Measurements from ENCODE around the gene NAT8L. TPM values are rescaled to one million over a fixed set of nuclear protein-coding genes. Genes with fewer than 3 reads are reported as not detected.

The NAT8L gene
- total and polyA plus RNA-seq, 5 donors from 2014 or later, result 0.02 to 0.15 TPM; not detected in 3

GRCh38 chr4:2101346-2102044, 42.4 kb downstream of the NAT8L start:
- H3K27me3 Mint-ChIP-seq, result peaks cover 20% of the 10 kb centered on the region
- no peak overlapping the region for H3K27ac Mint-ChIP-seq
- no peaks in the 10 kb centered on the region for H3K4me1 ChIP-seq (ENCODE audit: control insufficient read depth, insufficient read depth, low read length, poor library complexity, severe bottlenecking)
- H3K27me3 ChIP-seq (ENCODE audit: control insufficient read depth, insufficient read depth, low read length), result peaks cover 3% of the 10 kb centered on the region
- H3K4me1 Mint-ChIP-seq, result no peaks in the 10 kb centered on the region
- H3K36me3 ChIP-seq (ENCODE audit: control insufficient read depth, insufficient read depth, low read length), result no peaks in the 10 kb centered on the region
- ATAC-seq (ENCODE audit: low read depth in 2 of 2), result no peak
- H3K4me3 Mint-ChIP-seq, result no peak overlapping the region
- DNase-seq, result no peak
- peaks cover 24 to 35% of the 10 kb centered on the region in 2 experiments for H3K9me3 ChIP-seq (ENCODE audit: control insufficient read depth in 2 of 2, low read length in 2 of 2)
- no peak overlapping the region for H3K27ac ChIP-seq (ENCODE audit: insufficient read depth, low read length, poor library complexity, severe bottlenecking)
- no peaks in the 10 kb centered on the region for H3K36me3 Mint-ChIP-seq
- no peak overlapping the region for H3K4me3 ChIP-seq (ENCODE audit: low read depth, low read length)
- H3K9me3 Mint-ChIP-seq, result peaks cover 0 to 26% (median 13%) of the 10 kb centered on the region in 7 donors

GRCh38 chr4:2102045-2102883, 43.1 kb downstream of the NAT8L start:
- Histone ChIP-seq H3K27me3 (ENCODE audit: control insufficient read depth, insufficient read depth, low read length) (peaks cover 3% of the 10 kb centered on the region), H3K4me1 (ENCODE audit: control insufficient read depth, insufficient read depth, low read length, poor library complexity, severe bottlenecking) (no peaks in the 10 kb centered on the region), H3K4me3 (ENCODE audit: low read depth, low read length) (no peak overlapping the region), H3K9me3 (ENCODE audit: control insufficient read depth in 2 of 2, low read length in 2 of 2) (peaks cover 19 to 29% of the 10 kb centered on the region in 2 experiments), H3K36me3 (ENCODE audit: control insufficient read depth, insufficient read depth, low read length) (no peaks in the 10 kb centered on the region), H3K27ac (ENCODE audit: insufficient read depth, low read length, poor library complexity, severe bottlenecking) (no peak overlapping the region)
- Mint-ChIP-seq H3K4me1 (no peaks in the 10 kb centered on the region), H3K4me3 (no peak overlapping the region), H3K36me3 (no peaks in the 10 kb centered on the region), H3K9me3 (peaks cover 0 to 20% (median 13%) of the 10 kb centered on the region in 7 donors), H3K27me3 (peaks cover 16% of the 10 kb centered on the region), H3K27ac (no peak overlapping the region)
- DNase-seq, result no peak
- ATAC-seq (ENCODE audit: low read depth in 2 of 2), result no peak

- Mint-ChIP-seq H3K36me3 (no peaks in the 10 kb centered on the region), H3K27ac (no peak overlapping the region), H3K4me3 (no peak overlapping the region), H3K9me3 (peaks cover 0 to 19% (median 13%) of the 10 kb centered on the region in 7 donors), H3K27me3 (peaks cover 18% of the 10 kb centered on the region), H3K4me1 (no peaks in the 10 kb centered on the region)
- no peak for DNase-seq
- peaks cover 5% of the 10 kb centered on the region for H3K27me3 ChIP-seq (ENCODE audit: control insufficient read depth, insufficient read depth, low read length)
- H3K9me3 ChIP-seq (ENCODE audit: control insufficient read depth in 2 of 2, low read length in 2 of 2), result peaks cover 19 to 29% of the 10 kb centered on the region in 2 experiments
- H3K36me3 ChIP-seq (ENCODE audit: control insufficient read depth, insufficient read depth, low read length), result no peaks in the 10 kb centered on the region
- no peak overlapping the region for H3K4me3 ChIP-seq (ENCODE audit: low read depth, low read length)
- no peak for ATAC-seq (ENCODE audit: low read depth in 2 of 2)
- no peak overlapping the region for H3K27ac ChIP-seq (ENCODE audit: insufficient read depth, low read length, poor library complexity, severe bottlenecking)
- H3K4me1 ChIP-seq (ENCODE audit: control insufficient read depth, insufficient read depth, low read length, poor library complexity, severe bottlenecking), result no peaks in the 10 kb centered on the region
These were observed 44.2 kb downstream of the NAT8L start for GRCh38 chr4:2103127-2103842.

GRCh38 chr4:2103843-2104547, 44.9 kb downstream of the NAT8L start:
- Histone ChIP-seq H3K27me3 (ENCODE audit: control insufficient read depth, insufficient read depth, low read length) (peaks cover 5% of the 10 kb centered on the region), H3K36me3 (ENCODE audit: control insufficient read depth, insufficient read depth, low read length) (no peaks in the 10 kb centered on the region), H3K4me1 (ENCODE audit: control insufficient read depth, insufficient read depth, low read length, poor library complexity, severe bottlenecking) (no peaks in the 10 kb centered on the region), H3K4me3 (ENCODE audit: low read depth, low read length) (no peak overlapping the region), H3K9me3 (ENCODE audit: control insufficient read depth in 2 of 2, low read length in 2 of 2) (peaks cover 19 to 29% of the 10 kb centered on the region in 2 experiments), H3K27ac (ENCODE audit: insufficient read depth, low read length, poor library complexity, severe bottlenecking) (no peak overlapping the region)
- no peak overlapping the region for H3K27ac Mint-ChIP-seq
- H3K4me1 Mint-ChIP-seq, result no peaks in the 10 kb centered on the region
- no peak for ATAC-seq (ENCODE audit: low read depth in 2 of 2)
- peaks cover 0 to 19% (median 13%) of the 10 kb centered on the region in 7 donors for H3K9me3 Mint-ChIP-seq
- no peaks in the 10 kb centered on the region for H3K36me3 Mint-ChIP-seq
- DNase-seq, result peak in 1 of 3 donors; percentile 12
- peaks cover 21% of the 10 kb centered on the region for H3K27me3 Mint-ChIP-seq
- H3K4me3 Mint-ChIP-seq, result no peak overlapping the region

GRCh38 chr4:2104556-2105345, 45.6 kb downstream of the NAT8L start:
- no peak overlapping the region for H3K27ac Mint-ChIP-seq
- no peak for ATAC-seq (ENCODE audit: low read depth in 2 of 2)
- H3K27me3 ChIP-seq (ENCODE audit: control insufficient read depth, insufficient read depth, low read length), result peaks cover 5% of the 10 kb centered on the region
- peaks cover 0 to 19% (median 13%) of the 10 kb centered on the region in 7 donors for H3K9me3 Mint-ChIP-seq
- H3K36me3 ChIP-seq (ENCODE audit: control insufficient read depth, insufficient read depth, low read length), result no peaks in the 10 kb centered on the region
- H3K4me1 ChIP-seq (ENCODE audit: control insufficient read depth, insufficient read depth, low read length, poor library complexity, severe bottlenecking), result no peaks in the 10 kb centered on the region
- DNase-seq, result no peak
- H3K27ac ChIP-seq (ENCODE audit: insufficient read depth, low read length, poor library complexity, severe bottlenecking), result no peak overlapping the region
- H3K4me3 ChIP-seq (ENCODE audit: low read depth, low read length), result no peak overlapping the region
- no peak overlapping the region for H3K4me3 Mint-ChIP-seq
- peaks cover 25% of the 10 kb centered on the region for H3K27me3 Mint-ChIP-seq
- H3K36me3 Mint-ChIP-seq, result no peaks in the 10 kb centered on the region
- H3K4me1 Mint-ChIP-seq, result no peaks in the 10 kb centered on the region
- peaks cover 19 to 29% of the 10 kb centered on the region in 2 experiments for H3K9me3 ChIP-seq (ENCODE audit: control insufficient read depth in 2 of 2, low read length in 2 of 2)

GRCh38 chr4:2105559-2105958, 46.4 kb downstream of the NAT8L start:
- Histone ChIP-seq H3K27ac (ENCODE audit: insufficient read depth, low read length, poor library complexity, severe bottlenecking) (no peak overlapping the region), H3K4me3 (ENCODE audit: low read depth, low read length) (no peak overlapping the region), H3K4me1 (ENCODE audit: control insufficient read depth, insufficient read depth, low read length, poor library complexity, severe bottlenecking) (no peaks in the 10 kb centered on the region), H3K9me3 (ENCODE audit: control insufficient read depth in 2 of 2, low read length in 2 of 2) (peaks cover 19 to 29% of the 10 kb centered on the region in 2 experiments), H3K36me3 (ENCODE audit: control insufficient read depth, insufficient read depth, low read length) (no peaks in the 10 kb centered on the region), H3K27me3 (ENCODE audit: control insufficient read depth, insufficient read depth, low read length) (peaks cover 5% of the 10 kb centered on the region)
- H3K27ac Mint-ChIP-seq, result no peak overlapping the region
- peaks cover 32% of the 10 kb centered on the region for H3K27me3 Mint-ChIP-seq
- peaks cover 0 to 19% (median 11%) of the 10 kb centered on the region in 7 donors for H3K9me3 Mint-ChIP-seq
- ATAC-seq (ENCODE audit: low read depth in 2 of 2), result no peak
- H3K36me3 Mint-ChIP-seq, result no peaks in the 10 kb centered on the region
- H3K4me3 Mint-ChIP-seq, result no peak overlapping the region
- DNase-seq, result no peak
- no peaks in the 10 kb centered on the region for H3K4me1 Mint-ChIP-seq

All from CD4-positive, CD25-positive, alpha-beta regulatory T cell (primary cell).